IPS-18a (cell line): ENCODE data around the gene SLC4A11.
A peak's percentile ranks its signal among the peaks of the same experiment; 100 is the strongest.

Source experiments
- H3K27ac ChIP-seq: one replicate; pipeline ENCODE4 v1.5.1; 2013; ENCODE audit warnings: low read length
- H3K27me3 ChIP-seq: one replicate; pipeline ENCODE4 v1.6.1; 2013; ENCODE audit warnings: mild to moderate bottlenecking, low read length; ENCODE audit not compliant: control insufficient read depth, insufficient read depth
- H3K36me3 ChIP-seq: one replicate; pipeline ENCODE4 v1.6.1; 2013; ENCODE audit warnings: low read depth, low read length; ENCODE audit not compliant: control insufficient read depth
- H3K4me1 ChIP-seq: one replicate; pipeline ENCODE4 v1.6.1; 2013; ENCODE audit warnings: low read depth, low read length; ENCODE audit not compliant: control insufficient read depth
- H3K4me3 ChIP-seq: one replicate; pipeline ENCODE4 v1.5.1; 2013; ENCODE audit warnings: low read length
- H3K9ac ChIP-seq: one replicate; pipeline ENCODE4 v1.6.1; 2013; ENCODE audit warnings: mild to moderate bottlenecking, low read length, moderate library complexity
- H3K9me3 ChIP-seq: one replicate; pipeline ENCODE4 v1.6.1; 2013; ENCODE audit warnings: low read depth, low read length; ENCODE audit not compliant: control insufficient read depth

The SLC4A11 gene

GRCh38 chr20:3208786-3209256 is 30.2 kb downstream of the SLC4A11 start:
- no peaks in the 10 kb centered on the region for H3K4me1 ChIP-seq
- no peak overlapping the region for H3K27ac ChIP-seq
- peak overlapping the region; percentile 97 for H3K4me3 ChIP-seq
- H3K36me3 ChIP-seq = peaks cover 6% of the 10 kb centered on the region
- H3K9ac ChIP-seq = peak overlapping the region; percentile 79
- H3K9me3 ChIP-seq = no peaks in the 10 kb centered on the region
- H3K27me3 ChIP-seq = no peaks in the 10 kb centered on the region

GRCh38 chr20:3204124-3204794 is 34.7 kb downstream of the SLC4A11 start, which contains the start of gene DDRGK1:
Gene DDRGK1 (minus strand): TSS chr20:3204682. CDS start chr20:3204627, 55 bp downstream.
- Histone ChIP-seq H3K9ac (peak within 1 kb of the TSS; percentile 86), H3K36me3 (peaks cover 18% of the 10 kb centered on the region), H3K9me3 (no peaks in the 10 kb centered on the region), H3K27ac (peak within 1 kb of the TSS; percentile 81), H3K4me1 (no peaks in the 10 kb centered on the region), H3K27me3 (no peaks in the 10 kb centered on the region), H3K4me3 (peak within 1 kb of the TSS; percentile 95)

DNA sequence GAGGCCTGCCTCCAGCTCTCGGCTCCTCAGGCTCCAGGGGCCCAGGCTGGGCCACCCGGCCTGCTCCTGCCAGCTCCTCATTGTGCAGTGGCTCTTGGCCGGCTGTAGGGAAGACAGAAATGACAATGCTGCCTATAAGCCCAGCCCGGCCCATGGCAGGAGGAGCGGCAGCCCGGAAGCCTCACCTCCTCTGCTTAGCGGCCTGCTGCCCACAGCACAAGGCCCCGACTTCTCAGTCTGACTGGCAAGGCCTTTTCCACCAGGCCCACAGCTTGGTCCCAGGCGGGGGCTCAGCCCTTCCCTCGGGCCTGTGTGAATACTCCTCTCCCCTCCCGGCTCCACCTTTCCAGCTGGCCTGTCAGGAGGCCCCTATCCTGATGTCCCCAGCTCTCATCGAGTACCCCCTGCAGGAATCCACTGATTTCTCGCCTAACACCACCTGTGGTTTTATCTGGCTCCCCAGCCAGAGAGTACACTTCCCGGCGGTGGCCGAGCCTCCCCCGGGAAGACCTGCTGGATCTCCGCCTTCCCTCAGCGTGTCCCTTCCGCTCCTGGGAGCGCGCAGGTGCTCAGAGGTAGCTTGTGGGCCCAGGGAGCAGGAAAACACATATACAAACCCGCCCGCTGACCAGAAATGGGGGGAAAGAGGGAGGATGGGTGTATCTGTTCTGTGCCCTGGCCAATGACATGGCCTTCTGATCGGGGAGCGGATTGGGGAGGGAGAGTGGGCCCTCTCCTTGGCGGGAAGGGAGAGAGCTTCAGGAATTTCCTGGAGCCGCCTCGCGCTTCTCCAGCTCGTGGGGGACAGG is 35.5 kb downstream of the SLC4A11 start:
- no peaks in the 10 kb centered on the region for H3K9me3 ChIP-seq
- H3K27me3 ChIP-seq = no peaks in the 10 kb centered on the region
- H3K4me3 ChIP-seq = peak overlapping the region; percentile 95
- H3K4me1 ChIP-seq = no peaks in the 10 kb centered on the region
- H3K9ac ChIP-seq = peak overlapping the region; percentile 86
- H3K36me3 ChIP-seq = peaks cover 21% of the 10 kb centered on the region
- H3K27ac ChIP-seq = peak overlapping the region; percentile 59

GRCh38 chr20:3202965-3203314 is 36.0 kb downstream of the SLC4A11 start:
- Histone ChIP-seq H3K9ac (no peak overlapping the region), H3K4me3 (peak overlapping the region; percentile 95), H3K4me1 (no peaks in the 10 kb centered on the region), H3K27ac (no peak overlapping the region), H3K27me3 (no peaks in the 10 kb centered on the region), H3K9me3 (no peaks in the 10 kb centered on the region), H3K36me3 (peaks cover 21% of the 10 kb centered on the region)

- H3K4me1 ChIP-seq = no peaks in the 10 kb centered on the region
- no peak overlapping the region for H3K27ac ChIP-seq
- peaks cover 34% of the 10 kb centered on the region for H3K36me3 ChIP-seq
- no peak overlapping the region for H3K4me3 ChIP-seq
- H3K9me3 ChIP-seq = no peaks in the 10 kb centered on the region
- H3K9ac ChIP-seq = no peak overlapping the region
- H3K27me3 ChIP-seq = no peaks in the 10 kb centered on the region
These were observed 38.8 kb downstream of the SLC4A11 start for GRCh38 chr20:3199976-3200755.

DNA sequence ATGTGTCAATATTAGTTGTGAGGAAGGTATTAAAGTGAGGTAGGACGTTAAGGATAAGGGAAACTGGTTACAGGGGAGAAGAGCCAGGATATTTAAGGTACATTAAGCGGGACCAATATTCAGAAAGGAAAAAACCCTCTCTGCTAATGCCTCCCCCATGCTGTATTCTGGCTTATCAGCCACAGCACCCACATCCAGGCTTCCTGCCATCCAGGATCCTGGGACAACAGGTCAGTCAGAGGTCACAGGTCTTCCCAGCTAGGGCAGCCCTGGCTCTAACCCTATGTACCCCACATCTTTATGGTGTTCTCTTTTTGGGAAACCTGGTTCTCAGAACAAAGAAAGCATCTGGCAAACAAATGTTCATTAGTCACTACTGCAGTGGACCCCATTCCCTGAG is 39.8 kb downstream of the SLC4A11 start:
- no peak overlapping the region for H3K4me3 ChIP-seq
- no peaks in the 10 kb centered on the region for H3K4me1 ChIP-seq
- H3K27ac ChIP-seq = no peak overlapping the region
- no peaks in the 10 kb centered on the region for H3K27me3 ChIP-seq
- H3K36me3 ChIP-seq = peaks cover 43% of the 10 kb centered on the region
- H3K9me3 ChIP-seq = no peaks in the 10 kb centered on the region
- no peak overlapping the region for H3K9ac ChIP-seq

DNA sequence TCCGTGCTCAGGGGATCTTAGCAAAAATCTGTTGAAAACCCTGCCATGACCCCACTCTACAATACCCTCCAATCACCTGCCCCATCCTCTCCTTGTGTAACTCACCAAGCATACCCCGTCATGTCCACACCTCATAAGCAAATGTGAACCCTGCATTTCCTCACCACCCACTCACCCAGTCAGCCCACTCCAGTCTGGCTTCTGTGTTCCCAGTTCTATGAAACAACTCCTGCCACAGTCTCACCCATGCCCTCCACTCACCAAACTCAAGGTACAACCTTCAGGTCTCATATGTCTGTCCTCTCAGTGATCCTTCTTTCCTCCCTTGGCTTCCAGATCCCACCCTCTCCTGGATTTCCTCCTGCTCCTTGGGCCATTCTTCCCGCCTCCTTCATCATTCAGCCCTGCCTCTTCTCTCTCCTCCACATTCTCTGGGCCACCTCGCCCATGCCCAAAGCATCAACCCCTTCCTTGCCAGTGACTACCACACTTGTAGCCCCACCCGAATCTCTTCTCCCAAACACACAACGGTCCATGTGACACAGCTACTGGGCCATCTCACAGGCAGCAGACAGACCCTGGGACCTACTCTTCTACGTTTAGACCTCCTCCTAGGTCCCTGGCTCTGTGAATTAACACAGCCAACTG is 43.3 kb downstream of the SLC4A11 start:
- Histone ChIP-seq H3K36me3 (peaks cover 70% of the 10 kb centered on the region), H3K4me3 (no peak overlapping the region), H3K27me3 (no peaks in the 10 kb centered on the region), H3K9me3 (no peaks in the 10 kb centered on the region), H3K9ac (no peak overlapping the region), H3K27ac (no peak overlapping the region), H3K4me1 (no peaks in the 10 kb centered on the region)

- Histone ChIP-seq H3K9me3 (no peaks in the 10 kb centered on the region), H3K36me3 (peaks cover 61% of the 10 kb centered on the region), H3K27ac (no peak overlapping the region), H3K9ac (no peak overlapping the region), H3K4me3 (no peak overlapping the region), H3K4me1 (no peaks in the 10 kb centered on the region), H3K27me3 (no peaks in the 10 kb centered on the region)
These were observed 44.2 kb downstream of the SLC4A11 start for GRCh38 chr20:3194617-3195280.

DNA sequence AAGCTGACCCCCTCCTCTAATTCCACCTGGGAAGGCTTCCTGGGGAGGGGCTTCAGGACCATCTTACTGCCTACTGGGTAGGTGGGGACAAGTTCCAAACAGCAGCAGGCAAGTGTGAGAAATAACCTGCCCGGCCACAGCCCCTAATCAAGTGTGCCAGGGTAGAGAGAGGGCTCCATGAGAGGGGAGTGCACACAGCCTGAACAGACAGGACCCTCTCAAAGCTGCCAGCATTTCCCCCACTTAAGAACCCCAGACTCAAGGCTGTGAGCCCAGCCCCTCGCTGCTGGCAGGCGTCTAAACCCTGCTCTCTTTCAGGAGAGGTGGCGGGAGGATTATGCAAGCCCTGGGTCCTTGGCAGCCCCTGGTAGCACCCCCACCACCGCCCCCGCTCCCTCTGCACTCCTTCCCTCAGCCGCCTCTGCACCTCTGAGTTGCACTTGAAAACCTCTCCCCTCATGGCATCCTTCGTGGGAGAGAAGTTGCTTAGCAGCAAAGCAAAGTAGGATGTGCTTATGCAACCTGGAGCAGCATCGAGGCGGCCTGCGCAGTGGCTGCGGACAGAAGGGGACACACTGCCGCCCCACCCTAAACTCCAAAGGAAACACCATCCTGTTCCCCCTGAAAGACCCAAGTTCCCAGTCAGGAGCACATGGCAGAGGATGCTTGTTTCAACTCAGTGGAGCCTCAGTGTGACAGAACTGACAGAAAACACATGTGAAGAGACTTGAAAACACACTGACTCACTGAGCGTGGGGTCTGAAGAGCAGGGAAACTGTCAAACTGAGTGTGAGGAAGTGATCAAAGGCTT is 45.0 kb downstream of the SLC4A11 start:
- Histone ChIP-seq H3K9me3 (no peaks in the 10 kb centered on the region), H3K4me1 (no peaks in the 10 kb centered on the region), H3K36me3 (peaks cover 57% of the 10 kb centered on the region), H3K9ac (no peak overlapping the region), H3K27me3 (no peaks in the 10 kb centered on the region), H3K27ac (no peak overlapping the region), H3K4me3 (no peak overlapping the region)

DNA sequence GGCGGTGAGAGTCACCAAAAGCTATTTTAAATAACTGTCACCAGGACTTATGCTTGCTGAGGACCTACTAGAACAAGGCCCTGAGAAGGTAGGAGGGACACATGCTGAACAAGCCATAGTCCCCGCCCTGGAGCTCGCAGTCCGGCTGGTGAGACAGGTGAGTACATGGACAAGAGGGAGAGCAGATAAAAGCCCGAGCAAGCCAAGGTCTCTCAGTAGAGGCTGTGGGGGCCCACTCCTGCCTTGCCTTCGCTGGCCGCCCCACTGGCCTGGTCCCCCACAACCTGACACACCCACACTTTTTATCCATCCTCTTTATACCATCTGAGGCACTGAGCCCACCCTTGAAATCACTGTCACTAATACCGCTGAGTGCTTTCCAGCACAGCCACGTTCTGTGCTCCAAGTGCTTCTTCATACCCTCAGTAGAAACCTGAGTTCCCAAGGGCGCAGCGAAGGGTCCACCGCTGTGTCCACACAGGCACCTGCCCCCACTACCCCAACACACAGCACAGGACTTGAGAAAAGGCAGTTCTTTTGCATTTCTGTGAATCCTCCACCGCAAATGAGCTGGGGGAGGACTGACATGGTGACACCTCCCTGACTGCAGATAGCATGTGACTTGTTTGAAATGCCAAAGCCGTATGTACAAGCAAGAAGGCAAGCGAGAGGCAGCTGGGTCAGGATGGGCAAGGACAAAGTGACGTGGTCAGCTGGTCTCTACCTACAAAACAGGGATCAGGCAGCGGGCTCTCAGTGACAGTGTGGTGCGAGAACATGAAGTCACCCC is 46.6 kb downstream of the SLC4A11 start:
- no peaks in the 10 kb centered on the region for H3K4me1 ChIP-seq
- no peak overlapping the region for H3K4me3 ChIP-seq
- H3K36me3 ChIP-seq = peaks cover 55% of the 10 kb centered on the region
- no peak overlapping the region for H3K27ac ChIP-seq
- H3K9me3 ChIP-seq = no peaks in the 10 kb centered on the region
- H3K27me3 ChIP-seq = no peaks in the 10 kb centered on the region
- no peak overlapping the region for H3K9ac ChIP-seq
